Upper lobe of left lung (tissue), 4 donors: Measurements from ENCODE around the gene FAM241B.
A peak's percentile ranks its signal among the peaks of the same experiment; 100 is the strongest.

Source experiments
- EP300 ChIP-seq, 4 donors: sonication (generic); formaldehyde crosslinking; IDR thresholded peaks; one replicate each; pipeline ENCODE4 v1.5.1; 2017; ENCODE audit warnings: antibody characterized with exemption in 4 of 4, control low read depth in 2 of 4
- POLR2A ChIP-seq, 4 donors: fragments of 450-650 bp; IDR thresholded peaks; one replicate each; pipeline ENCODE4 v1.5.1; 2016 to 2017; ENCODE audit warnings: antibody characterized with exemption in 4 of 4, mild to moderate bottlenecking in 2 of 4
- POLR2AphosphoS5 ChIP-seq, 2 donors: sonication (generic); formaldehyde crosslinking; IDR thresholded peaks; one replicate each; pipeline ENCODE4 v1.5.1; 2017; ENCODE audit warnings: antibody characterized with exemption in 2 of 2
- TF ChIP-seq, protein P1 (sequence below), 6 experiments: fragments of 450-650 bp in 4 of 6; fragments of 200-600 bp in 2 of 6; sonication (generic) in 2 of 6; IDR thresholded peaks; one replicate each; pipeline ENCODE4 v1.5.1; 2016 to 2019; ENCODE audit warnings: antibody characterized with exemption in 6 of 6

DNA sequence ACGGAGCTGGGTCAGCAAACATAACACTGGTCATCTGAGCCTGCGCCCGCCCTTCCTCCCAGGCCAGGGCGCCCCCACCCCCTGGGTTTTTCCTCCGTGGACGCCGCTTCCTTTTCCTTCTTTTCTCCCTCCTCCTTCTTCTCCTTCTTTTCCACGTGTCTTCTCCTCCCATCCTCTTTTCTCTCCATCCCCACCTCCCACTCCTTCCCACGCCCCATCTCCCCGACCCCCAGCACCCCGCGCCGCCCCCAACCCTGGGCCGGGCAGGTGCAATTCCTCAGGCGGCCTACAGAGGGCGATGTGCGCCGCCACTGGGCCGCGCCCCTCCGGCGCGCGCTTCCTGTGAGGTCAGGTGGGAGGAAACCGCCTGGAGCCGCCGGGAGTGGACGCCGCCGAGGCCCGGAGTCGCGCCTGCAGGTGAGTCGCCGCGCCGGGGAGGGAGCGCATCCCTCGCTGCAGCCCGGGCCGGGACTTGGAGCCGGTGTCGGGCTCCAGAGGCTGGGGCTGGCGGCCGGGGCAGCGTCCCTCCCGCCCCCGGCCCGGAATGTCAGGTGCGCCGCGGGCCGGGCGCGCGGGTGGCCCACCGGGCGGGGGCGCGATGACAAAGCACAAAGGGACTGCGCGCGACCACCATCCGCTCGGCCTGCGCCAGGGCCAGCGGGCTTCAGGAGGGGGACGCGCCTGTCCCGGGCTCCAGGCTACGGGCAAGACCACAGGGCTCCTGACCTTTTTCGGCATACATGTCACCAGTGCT, at the start of gene FAM241B:
- TF ChIP-seq, protein P1, sequence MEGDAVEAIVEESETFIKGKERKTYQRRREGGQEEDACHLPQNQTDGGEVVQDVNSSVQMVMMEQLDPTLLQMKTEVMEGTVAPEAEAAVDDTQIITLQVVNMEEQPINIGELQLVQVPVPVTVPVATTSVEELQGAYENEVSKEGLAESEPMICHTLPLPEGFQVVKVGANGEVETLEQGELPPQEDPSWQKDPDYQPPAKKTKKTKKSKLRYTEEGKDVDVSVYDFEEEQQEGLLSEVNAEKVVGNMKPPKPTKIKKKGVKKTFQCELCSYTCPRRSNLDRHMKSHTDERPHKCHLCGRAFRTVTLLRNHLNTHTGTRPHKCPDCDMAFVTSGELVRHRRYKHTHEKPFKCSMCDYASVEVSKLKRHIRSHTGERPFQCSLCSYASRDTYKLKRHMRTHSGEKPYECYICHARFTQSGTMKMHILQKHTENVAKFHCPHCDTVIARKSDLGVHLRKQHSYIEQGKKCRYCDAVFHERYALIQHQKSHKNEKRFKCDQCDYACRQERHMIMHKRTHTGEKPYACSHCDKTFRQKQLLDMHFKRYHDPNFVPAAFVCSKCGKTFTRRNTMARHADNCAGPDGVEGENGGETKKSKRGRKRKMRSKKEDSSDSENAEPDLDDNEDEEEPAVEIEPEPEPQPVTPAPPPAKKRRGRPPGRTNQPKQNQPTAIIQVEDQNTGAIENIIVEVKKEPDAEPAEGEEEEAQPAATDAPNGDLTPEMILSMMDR (IDR thresholded peaks at IDR 0.05), result peak; percentile 92 to 100 (median 93)
- TF ChIP-seq POLR2AphosphoS5 (IDR thresholded peaks at IDR 0.05) (no peak), EP300 (IDR thresholded peaks at IDR 0.05) (no peak), POLR2A (IDR thresholded peaks at IDR 0.05) (peak in 2 of 4 donors; percentile 23 to 56)
